Measurements from ENCODE around the gene LCK.

Gene LCK

GRCh38 chr1:32250893-32251716, at the start of gene LCK:
LCK (plus strand) TSS chr1:32251265; CDS start chr1:32274330, 23,065 bp downstream.
- DNase-seq = no peak

DNA sequence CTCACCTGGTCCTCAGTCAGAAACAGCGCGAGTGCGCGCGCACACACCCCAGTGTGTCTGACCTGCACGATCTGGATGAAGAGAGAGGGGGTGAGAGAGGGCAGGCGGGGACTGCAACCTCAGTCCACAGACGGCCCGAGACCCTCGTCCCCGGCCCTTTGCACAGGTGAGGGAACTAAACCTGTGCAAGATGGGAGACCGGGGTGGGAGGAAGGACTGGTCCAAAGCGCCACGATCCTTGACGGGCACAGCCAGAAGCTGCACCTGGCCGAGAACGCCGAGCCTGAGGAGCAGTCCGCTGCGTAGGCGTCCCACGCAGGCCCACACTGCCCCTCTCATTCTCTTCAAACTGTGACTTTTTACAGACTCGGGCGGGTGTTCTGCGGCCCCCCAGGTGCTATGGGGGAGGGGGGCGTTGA, 46.1 kb upstream of the LCK start:
- DNase-seq = no peak

DNA sequence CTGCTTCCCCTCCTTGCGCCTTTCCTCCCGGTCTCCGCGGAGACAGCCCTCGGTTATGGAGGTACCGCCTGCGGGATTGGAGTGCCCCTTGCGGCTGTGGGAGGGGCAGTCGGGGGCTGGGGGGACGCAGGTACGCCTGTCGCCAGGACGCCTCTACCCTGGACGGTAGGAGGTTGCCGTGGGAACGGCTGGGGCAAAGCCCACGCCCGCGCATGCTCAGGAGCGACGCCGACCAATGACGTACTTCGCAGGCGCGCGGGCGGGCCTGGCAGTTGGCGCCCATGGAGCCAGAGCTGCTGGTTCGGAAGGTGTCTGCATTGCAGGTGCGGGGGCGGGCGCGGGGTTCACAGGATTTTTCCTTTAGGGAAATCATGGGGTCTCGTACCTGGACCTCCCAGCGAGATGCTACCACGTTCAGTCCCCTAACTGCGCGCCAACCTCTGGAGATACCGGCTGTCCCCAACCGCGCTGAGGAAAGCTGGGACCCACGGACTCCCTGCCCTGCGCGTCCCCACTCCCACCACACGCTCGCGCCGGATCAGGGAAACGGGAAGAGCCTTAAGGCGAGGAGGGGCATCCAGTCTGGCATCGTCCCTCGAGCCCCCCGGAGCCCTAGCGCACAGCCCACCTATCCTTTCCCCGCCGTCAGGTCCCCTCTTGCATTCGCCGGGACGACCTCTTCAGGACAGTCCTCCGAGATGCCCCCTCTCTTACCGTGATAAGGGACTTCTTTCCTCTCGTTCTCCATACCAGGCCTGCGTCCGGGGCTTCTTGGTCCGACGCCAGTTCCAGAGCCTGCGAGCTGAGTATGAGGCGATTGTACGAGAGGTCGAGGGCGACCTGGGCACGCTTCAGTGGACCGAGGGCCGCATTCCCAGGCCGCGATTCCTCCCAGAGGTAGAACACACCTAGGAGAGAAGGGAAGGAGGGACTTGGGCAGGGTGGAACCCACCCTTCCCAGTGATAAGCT, 45.4 kb upstream of the LCK start, which contains the start of gene IQCC:
Gene IQCC (plus strand): TSS at position 271 of the 970 bp plus-strand sequence. CDS start 11 bp downstream, at position 282.
- peak; percentile 93 for DNase-seq

GRCh38 chr1:32208469-32208868, 42.6 kb upstream of the LCK start:
- no peak for DNase-seq

DNA sequence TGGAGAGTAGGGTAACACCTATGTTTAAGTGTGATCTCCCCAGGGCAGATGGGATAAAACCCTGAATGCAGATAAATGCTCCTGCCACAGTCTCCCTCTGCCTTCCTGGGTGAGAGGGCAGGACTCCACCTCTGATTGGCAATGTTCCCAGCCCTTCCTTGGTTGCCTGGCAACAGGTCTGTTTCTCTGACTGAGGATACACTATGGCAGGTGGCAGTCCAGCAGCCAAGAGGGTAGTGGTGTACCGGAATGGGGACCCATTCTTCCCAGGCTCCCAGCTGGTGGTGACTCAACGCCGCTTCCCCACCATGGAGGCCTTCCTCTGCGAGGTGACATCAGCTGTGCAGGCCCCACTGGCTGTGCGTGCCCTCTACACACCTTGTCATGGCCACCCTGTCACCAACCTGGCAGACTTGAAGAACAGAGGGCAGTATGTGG, 42.2 kb upstream of the LCK start, which contains the start of gene DCDC2B:
Gene DCDC2B (plus strand): TSS at position 199 of the 438 bp plus-strand sequence. CDS start 5 bp downstream, at position 204.
- peak; percentile 92 for DNase-seq

GRCh38 chr1:32215629-32216480, 35.2 kb upstream of the LCK start:
- DNase-seq = peak; percentile 34

- no peak for DNase-seq
Observed at GRCh38 chr1:32216566-32216965, 34.5 kb upstream of the LCK start.

- no peak for DNase-seq
Observed at GRCh38 chr1:32219022-32219421, 32.0 kb upstream of the LCK start.

- no peak for DNase-seq
Observed at GRCh38 chr1:32220746-32221580, 30.1 kb upstream of the LCK start.

DNA sequence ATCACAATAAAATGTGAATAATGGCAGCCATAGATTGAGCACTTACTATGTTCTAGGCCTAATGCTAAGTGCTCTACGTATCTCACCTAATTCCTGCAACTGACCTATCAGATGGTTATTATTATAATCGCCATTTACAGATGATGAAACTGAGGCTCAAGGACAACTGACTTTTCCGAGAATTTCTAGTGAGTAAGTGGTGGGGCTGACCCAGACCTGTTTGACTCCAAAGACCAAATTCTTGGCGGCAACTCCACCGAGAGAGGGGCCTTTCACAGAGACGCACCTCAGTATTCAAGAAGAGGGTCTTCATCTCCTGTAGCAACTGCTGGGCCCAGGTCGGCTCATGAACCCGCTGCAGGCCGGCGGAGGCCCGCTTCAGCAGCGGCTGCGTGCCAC, 29.5 kb upstream of the LCK start:
- DNase-seq = no peak

DNA sequence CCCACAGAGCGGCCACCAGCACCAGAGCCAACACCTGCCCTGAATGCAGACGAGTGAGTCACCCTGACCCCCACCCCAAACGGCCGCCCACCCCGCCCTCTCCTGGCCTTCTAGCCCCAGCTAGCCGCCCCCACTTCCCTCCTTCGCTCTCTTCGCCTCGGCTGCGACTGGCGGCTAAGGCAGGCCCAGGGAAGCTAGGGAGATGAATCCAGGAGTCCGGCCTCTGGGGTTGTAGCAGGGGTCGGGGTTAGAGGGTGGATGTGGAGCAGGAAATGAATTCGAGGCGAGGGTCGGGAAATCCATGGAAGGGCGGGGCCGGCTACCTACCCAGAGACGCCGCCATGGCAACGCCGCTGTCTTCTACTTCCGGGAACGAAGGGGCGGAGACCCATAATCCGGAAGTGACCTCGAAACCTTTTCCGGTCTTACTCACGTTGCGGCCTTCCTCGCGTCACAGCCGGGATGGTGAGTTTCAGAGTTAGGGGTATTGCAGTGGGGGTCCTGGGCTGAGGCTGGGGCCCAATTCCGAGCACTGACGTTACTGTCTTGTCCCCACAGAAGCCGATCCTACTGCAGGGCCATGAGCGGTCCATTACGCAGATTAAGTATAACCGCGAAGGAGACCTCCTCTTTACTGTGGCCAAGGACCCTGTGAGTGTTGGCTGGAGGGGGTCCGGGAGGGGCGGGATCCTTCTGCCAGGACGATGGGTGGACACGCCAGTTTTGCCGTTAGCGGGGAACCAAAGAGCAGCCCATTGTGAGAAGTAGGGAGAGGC, 28.9 kb upstream of the LCK start, which contains the start of the genes EIF3I and TMEM234:
Gene EIF3I (plus strand): TSS at position 428 of the 776 bp plus-strand sequence. CDS start 35 bp downstream, at position 463.
Gene TMEM234 (minus strand): TSS at position 374 of the 776 bp plus-strand sequence. CDS start 31 bp downstream, at position 343.
- DNase-seq = peak; percentile 89

GRCh38 chr1:32223683-32224082, 27.4 kb upstream of the LCK start:
- no peak for DNase-seq

- DNase-seq = no peak
Observed at GRCh38 chr1:32224285-32224684, 26.8 kb upstream of the LCK start.

DNA sequence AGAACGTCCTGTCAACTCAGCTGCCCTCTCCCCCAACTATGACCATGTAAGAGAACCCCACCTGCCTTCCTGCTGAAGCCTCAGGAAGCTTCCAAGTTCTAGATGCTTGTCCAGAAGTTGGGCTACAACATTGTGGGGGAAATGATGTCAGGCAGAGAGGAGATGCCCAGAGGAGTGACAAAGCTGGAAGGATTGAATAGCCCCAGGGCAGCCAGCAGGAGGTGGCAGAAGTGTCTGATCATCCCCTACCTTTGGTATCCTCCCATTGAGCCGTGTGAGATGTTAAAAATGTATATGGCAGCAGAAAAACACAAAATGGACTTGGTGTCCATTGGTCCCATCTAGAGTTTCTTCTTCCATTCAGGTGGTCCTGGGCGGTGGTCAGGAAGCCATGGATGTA, 22.3 kb upstream of the LCK start:
- DNase-seq = no peak

- DNase-seq = no peak
Observed at GRCh38 chr1:32231843-32232432, 19.1 kb upstream of the LCK start.

DNA sequence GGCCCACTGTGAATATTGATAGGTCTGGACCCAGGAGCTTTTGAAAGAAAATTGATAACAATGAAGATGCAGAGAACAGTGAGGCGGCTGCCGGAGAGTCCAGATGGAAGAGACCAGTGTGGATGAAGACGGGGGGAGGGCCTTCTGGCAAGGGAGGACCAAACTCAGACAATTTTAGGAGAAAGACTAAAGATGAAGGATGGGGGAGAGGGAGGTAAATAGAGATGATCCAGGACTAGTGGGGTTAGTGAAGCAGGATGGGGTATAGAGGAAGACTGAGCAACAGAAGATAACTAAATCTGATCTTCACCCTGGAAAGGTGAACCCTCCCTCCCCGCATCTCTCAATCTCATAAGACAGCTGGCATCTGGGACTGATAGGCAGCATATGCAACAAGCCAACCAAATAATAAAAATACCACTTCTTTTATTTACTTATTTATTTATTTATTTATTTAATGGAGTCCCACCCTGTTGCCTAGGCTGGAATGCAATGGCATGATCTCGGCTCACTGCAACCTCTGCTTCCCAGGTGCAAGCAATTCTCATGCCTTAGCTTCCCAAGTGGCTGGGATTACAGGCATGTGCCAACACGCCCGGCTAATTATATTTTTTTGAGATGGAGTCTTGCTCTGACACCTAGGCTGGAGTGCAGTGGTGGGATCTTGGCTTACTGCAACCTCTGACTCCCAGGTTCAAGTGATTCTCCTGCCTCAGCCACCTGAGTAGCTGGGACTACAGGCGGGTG, 18.3 kb upstream of the LCK start:
- peak; percentile 34 for DNase-seq

DNA sequence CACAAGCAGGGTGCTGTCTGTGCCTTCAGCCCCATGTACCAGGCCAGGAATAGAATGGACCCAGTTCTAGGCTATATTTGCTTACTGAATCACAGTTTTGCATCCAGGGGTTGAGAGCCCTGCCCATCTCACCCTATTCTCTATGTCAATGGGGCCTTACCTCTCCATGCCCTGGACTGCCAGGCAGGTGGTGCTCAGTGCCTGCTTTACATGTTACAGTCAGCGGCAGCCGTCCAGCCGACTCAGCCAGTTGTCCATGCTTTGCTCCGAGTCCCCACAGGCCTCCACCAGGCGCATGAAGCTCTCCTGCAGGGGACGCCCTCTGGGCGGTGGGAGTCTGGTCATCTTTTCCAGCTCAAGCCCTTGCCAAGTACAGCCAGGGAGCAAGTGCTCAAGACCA, 16.3 kb upstream of the LCK start:
- no peak for DNase-seq

GRCh38 chr1:32239337-32239736, 11.7 kb upstream of the LCK start:
- peak; percentile 79 for DNase-seq

GRCh38 chr1:32239790-32240139, 11.3 kb upstream of the LCK start:
- DNase-seq = peak; percentile 61
